GM12878 (cell line): Measurements from ENCODE around the gene CYSLTR2. TPM values are rescaled to one million over a fixed set of nuclear protein-coding genes. Genes with fewer than 3 reads are reported as not detected.

Experiments
- ATAC-seq: fragments of 200-7000 bp; cut with Tn5 transposase; 3 replicates; pipeline ENCODE4 v1.9.1; 2020; ENCODE audit warnings: mild to moderate bottlenecking, moderate library complexity
- BruUV-seq: library from RNA; stranded (reverse); fragments of 400-500 nt; replicated peaks from 2 replicates; lab custom pipeline; 2021; lab: Mats Ljungman, UMichigan
- CTCF ChIA-PET: fragments of 300-600 bp; sonication (Branson Sonifier 250); formaldehyde crosslinking; extraction: SDS; loops from one replicate; lab custom pipeline; 2021; ENCODE audit warnings: inconsistent platforms; lab: Yijun Ruan, JAX
- POLR2A ChIA-PET: fragments of 350-600 bp; formaldehyde crosslinking; extraction: SDS; loops from one replicate; lab custom pipeline; 2021; ENCODE audit warnings: inconsistent platforms; lab: Charles Lee
- RAD21 ChIA-PET: fragments of 300-600 bp; sonication (Branson Sonifier 250); formaldehyde crosslinking; loops from one replicate; lab custom pipeline; 2023; ENCODE audit warnings: antibody characterized with exemption; ENCODE audit not compliant: unreplicated experiment; lab: Charles Lee
- SMC1A ChIA-PET: fragments of 300-600 bp; sonication (Branson Sonifier 250); formaldehyde crosslinking; loops from one replicate; lab custom pipeline; 2023; ENCODE audit not compliant: unreplicated experiment, uncharacterized antibody; lab: Charles Lee
- DNase-seq: peaks from one replicate; pipeline ENCODE4 v3.0.0-alpha.2; 2011; ENCODE audit warnings: low read depth, low spot score
- FAIRE-seq: peaks from 3 replicates; lab custom pipeline; 2011; peaks lifted over from hg19 to GRCh38; lab: Jason Lieb, UNC
- H2AFZ ChIP-seq: 2 replicates; pipeline ENCODE4 v1.6.0; 2011; ENCODE audit warnings: low read depth, low read length, control low read depth; ENCODE audit not compliant: control insufficient read depth
- H3K27ac ChIP-seq: 2 replicates; pipeline ENCODE4 v1.5.1; 2011; ENCODE audit warnings: control low read depth; ENCODE audit not compliant: control insufficient read depth, insufficient read depth
- H3K27me3 ChIP-seq, 2 experiments: replicated peaks in 1 of 2; 2 replicates each; pipeline versions ENCODE4 v1.6.0 to v1.6.1; 2011; ENCODE audit warnings: low read length in 1 of 2; ENCODE audit not compliant: control insufficient read depth in 2 of 2, insufficient read depth in 2 of 2
- H3K36me3 ChIP-seq, 2 experiments: 2 replicates each; pipeline ENCODE4 v1.5.1; 2011; ENCODE audit warnings: low read length in 1 of 2; ENCODE audit not compliant: control insufficient read depth in 2 of 2, insufficient read depth in 2 of 2
- H3K4me1 ChIP-seq: 2 replicates; pipeline ENCODE4 v1.6.1; 2011; ENCODE audit warnings: mild to moderate bottlenecking, low read length, moderate library complexity, mixed read lengths; ENCODE audit not compliant: control insufficient read depth, insufficient read depth
- H3K4me2 ChIP-seq: 2 replicates; pipeline ENCODE4 v1.6.0; 2011; ENCODE audit warnings: control low read depth; ENCODE audit not compliant: control insufficient read depth, insufficient read depth
- H3K4me3 ChIP-seq: fragments of 200-600 bp; sonication (generic); 2 replicates; pipeline ENCODE4 v1.5.1; 2016
- H3K79me2 ChIP-seq: 2 replicates; pipeline ENCODE4 v1.6.0; 2011; ENCODE audit warnings: low read length; ENCODE audit not compliant: control insufficient read depth, insufficient read depth
- H3K9ac ChIP-seq: 2 replicates; pipeline ENCODE4 v1.8.0; 2011; ENCODE audit warnings: low read length, control low read depth, mixed read lengths; ENCODE audit not compliant: control insufficient read depth, insufficient read depth
- H3K9me3 ChIP-seq: replicated peaks from 3 replicates; pipeline ENCODE4 v1.5.1; 2011; ENCODE audit warnings: mild to moderate bottlenecking, low read length; ENCODE audit not compliant: control insufficient read depth, insufficient read depth
- H4K20me1 ChIP-seq: 2 replicates; pipeline ENCODE4 v1.6.0; 2011; ENCODE audit not compliant: control insufficient read depth, insufficient read depth
- BHLHE40 ChIP-seq, 2 experiments: fragments of 450-650 bp in 1 of 2; IDR thresholded peaks; 2 replicates each; pipeline ENCODE4 v1.6.1; 2011 to 2017; ENCODE audit warnings: low read depth in 2 of 2, borderline replicate concordance in 1 of 2, improper control_type of control experiment in 1 of 2, low read length in 1 of 2, mild to moderate bottlenecking in 1 of 2
- E2F8 ChIP-seq: fragments of 450-650 bp; IDR thresholded peaks from 2 replicates; pipeline ENCODE4 v1.6.1; 2018; ENCODE audit warnings: mild to moderate bottlenecking, low read depth, moderate library complexity; ENCODE audit not compliant: partially characterized antibody
- HDGF ChIP-seq: fragments of 450-650 bp; IDR thresholded peaks from 2 replicates; pipeline ENCODE4 v1.6.1; 2016; ENCODE audit warnings: antibody characterized with exemption
- MEF2B ChIP-seq: fragments of 450-650 bp; IDR thresholded peaks from 2 replicates; pipeline ENCODE4 v1.6.1; 2018; ENCODE audit warnings: mild to moderate bottlenecking, moderate library complexity; ENCODE audit not compliant: partially characterized antibody, poor library complexity, severe bottlenecking
- NR2F1 ChIP-seq: fragments of 450-650 bp; conservative IDR thresholded peaks from 2 replicates; pipeline ENCODE4 v1.6.1; 2017; ENCODE audit warnings: mild to moderate bottlenecking
- RFX5 ChIP-seq: IDR thresholded peaks from 2 replicates; pipeline ENCODE4 v1.6.1; 2011; ENCODE audit warnings: low read depth, low read length, improper control_type of control experiment
- WGBS: methylation state at CpG from one replicate; pipeline ENCODE4 v1.1.6; 2016; ENCODE audit warnings: low lambda C conversion rate; ENCODE audit not compliant: insufficient replicate concordance, insufficient coverage; ENCODE audit errors: missing lambda C conversion rate; 5-methylcytosine and 5-hydroxymethylcytosine counted together
- in situ Hi-C: fragments of 300-500 bp; cut with MboI; formaldehyde crosslinking; loops from 9 replicates; pipeline ENCODE4 v1.14.3; 2018; ENCODE audit warnings: mixed read lengths
- intact Hi-C: fragments of 100-400 bp; cut with micrococcal nuclease; formaldehyde crosslinking; loops from one replicate; pipeline ENCODE4 v1.14.2; 2022; ENCODE audit not compliant: unreplicated experiment
- polyA plus RNA-seq, 11 experiments: library from polyadenylated mRNA; depleted of rRNA in 4 of 11; unstranded in 6 of 11; stranded (reverse) in 5 of 11; fragments of >200 nt; fragmentation: Nextera tagmentation in 4 of 11; fragmentation: Illumina TruSeq in 1 of 11; extraction: Ambion mirVana in 4 of 11; extraction: Trizol in 1 of 11; gene quantifications; 1 replicate in 1 of 11; 2 replicates in 10 of 11; pipeline versions ENCODE4 v1.2.1 to v1.2.3, GENCODE V29; 2011 to 2016; ENCODE audit warnings: inconsistent platforms in 2 of 11, missing spikeins in 2 of 11, low read depth in 1 of 11
- total RNA-seq, 4 experiments: library from RNA; depleted of rRNA in 3 of 4; stranded (reverse); fragments of >200 nt in 3 of 4; fragmentation: Illumina TruSeq in 1 of 4; extraction: Trizol in 1 of 4; gene quantifications; 2 replicates each; pipeline versions ENCODE4 v1.2.1 to v1.2.3, GENCODE V29; 2013 to 2021
- TF ChIP-seq, protein P1 (sequence below): IDR thresholded peaks from 2 replicates; pipeline ENCODE4 v1.6.1; 2011; ENCODE audit warnings: borderline replicate concordance, low read depth, mild to moderate bottlenecking, moderate library complexity, mixed read lengths, low read length; ENCODE audit not compliant: insufficient read depth; ENCODE audit errors: extremely low read length
- TF ChIP-seq, protein P2 (sequence below): fragments of 450-650 bp; formaldehyde crosslinking; IDR thresholded peaks from 2 replicates; pipeline ENCODE4 v1.4.0; 2020; ENCODE audit warnings: mild to moderate bottlenecking, moderate library complexity

Gene CYSLTR2
- total and polyA plus RNA-seq, 10 of the 15 experiments (the other 5 are each of a cell fraction or from before 2014, with no cell fraction given): 0.02 to 0.08 (median 0.03) TPM; not detected in 5

DNA sequence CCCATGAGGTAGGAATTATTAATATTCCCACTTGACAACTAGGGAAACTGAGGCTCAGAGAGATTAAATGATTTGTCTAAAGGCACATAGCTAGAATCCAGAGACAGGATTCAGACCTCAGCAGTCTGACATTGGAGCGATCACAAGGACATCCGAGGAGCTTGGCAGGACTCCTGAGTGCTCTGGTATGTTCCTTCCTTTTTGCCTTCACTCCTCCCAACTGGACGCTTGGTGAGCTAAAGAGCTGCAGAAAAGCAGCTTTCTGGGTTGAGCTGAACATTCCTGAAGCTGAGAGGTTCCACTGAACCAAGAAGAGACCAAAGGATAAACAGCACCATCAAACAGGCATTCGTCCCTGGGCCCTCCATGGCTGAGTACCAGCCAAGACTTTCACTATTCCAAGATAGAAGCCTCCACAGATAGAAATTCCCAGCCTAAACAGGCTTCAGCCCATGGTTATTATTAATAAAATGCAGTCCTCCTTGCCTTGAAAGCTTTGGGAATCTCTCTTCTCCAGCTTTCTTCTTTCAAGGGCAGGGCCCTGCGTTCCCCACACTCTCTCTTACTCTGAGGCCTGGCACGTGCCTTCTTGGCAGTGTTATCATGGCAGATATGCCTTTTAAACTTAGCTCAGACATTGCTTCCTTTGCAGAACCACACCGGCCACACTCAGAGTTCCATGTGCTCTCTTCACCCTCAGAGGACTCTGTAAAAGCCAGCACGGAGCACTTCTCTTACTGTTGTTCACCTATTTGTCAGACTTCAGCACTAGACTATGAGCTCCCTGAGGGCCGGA is 97.1 kb downstream of the CYSLTR2 start:
- H3K36me3 ChIP-seq: no peaks in the 10 kb centered on the region
- no peak for TF ChIP-seq NR2F1
- no peak for TF ChIP-seq RFX5
- TF ChIP-seq BHLHE40 (IDR thresholded peaks at IDR 0.05; ENCODE audit: borderline replicate concordance in 1 of 2, low read depth in 2 of 2, low read length in 1 of 2): 0 out of 4 replicates have a peak, but pooled peaks of 1 of the 2 experiments have one; percentile 7
- TF ChIP-seq HDGF: no peak
- no peak for TF ChIP-seq E2F8
- TF ChIP-seq, protein P1, sequence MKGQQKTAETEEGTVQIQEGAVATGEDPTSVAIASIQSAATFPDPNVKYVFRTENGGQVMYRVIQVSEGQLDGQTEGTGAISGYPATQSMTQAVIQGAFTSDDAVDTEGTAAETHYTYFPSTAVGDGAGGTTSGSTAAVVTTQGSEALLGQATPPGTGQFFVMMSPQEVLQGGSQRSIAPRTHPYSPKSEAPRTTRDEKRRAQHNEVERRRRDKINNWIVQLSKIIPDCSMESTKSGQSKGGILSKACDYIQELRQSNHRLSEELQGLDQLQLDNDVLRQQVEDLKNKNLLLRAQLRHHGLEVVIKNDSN: no peak
- no peak for TF ChIP-seq MEF2B
- TF ChIP-seq, protein P2, sequence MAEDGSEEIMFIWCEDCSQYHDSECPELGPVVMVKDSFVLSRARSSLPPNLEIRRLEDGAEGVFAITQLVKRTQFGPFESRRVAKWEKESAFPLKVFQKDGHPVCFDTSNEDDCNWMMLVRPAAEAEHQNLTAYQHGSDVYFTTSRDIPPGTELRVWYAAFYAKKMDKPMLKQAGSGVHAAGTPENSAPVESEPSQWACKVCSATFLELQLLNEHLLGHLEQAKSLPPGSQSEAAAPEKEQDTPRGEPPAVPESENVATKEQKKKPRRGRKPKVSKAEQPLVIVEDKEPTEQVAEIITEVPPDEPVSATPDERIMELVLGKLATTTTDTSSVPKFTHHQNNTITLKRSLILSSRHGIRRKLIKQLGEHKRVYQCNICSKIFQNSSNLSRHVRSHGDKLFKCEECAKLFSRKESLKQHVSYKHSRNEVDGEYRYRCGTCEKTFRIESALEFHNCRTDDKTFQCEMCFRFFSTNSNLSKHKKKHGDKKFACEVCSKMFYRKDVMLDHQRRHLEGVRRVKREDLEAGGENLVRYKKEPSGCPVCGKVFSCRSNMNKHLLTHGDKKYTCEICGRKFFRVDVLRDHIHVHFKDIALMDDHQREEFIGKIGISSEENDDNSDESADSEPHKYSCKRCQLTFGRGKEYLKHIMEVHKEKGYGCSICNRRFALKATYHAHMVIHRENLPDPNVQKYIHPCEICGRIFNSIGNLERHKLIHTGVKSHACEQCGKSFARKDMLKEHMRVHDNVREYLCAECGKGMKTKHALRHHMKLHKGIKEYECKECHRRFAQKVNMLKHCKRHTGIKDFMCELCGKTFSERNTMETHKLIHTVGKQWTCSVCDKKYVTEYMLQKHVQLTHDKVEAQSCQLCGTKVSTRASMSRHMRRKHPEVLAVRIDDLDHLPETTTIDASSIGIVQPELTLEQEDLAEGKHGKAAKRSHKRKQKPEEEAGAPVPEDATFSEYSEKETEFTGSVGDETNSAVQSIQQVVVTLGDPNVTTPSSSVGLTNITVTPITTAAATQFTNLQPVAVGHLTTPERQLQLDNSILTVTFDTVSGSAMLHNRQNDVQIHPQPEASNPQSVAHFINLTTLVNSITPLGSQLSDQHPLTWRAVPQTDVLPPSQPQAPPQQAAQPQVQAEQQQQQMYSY (CRISPR knock-in tag): no peak
- TF ChIP-seq, all 136 proteins: peak for 1
- H3K27ac ChIP-seq: no peak overlapping the region
- BruUV-seq: no TSS peak
- no peaks in the 10 kb centered on the region; a peak in 1 of 4 replicates for H3K27me3 ChIP-seq
- no peaks in the 10 kb centered on the region for H3K79me2 ChIP-seq
- no peak overlapping the region for H3K4me3 ChIP-seq
- intact Hi-C loops: no loop called here
- WGBS: 65% methylated on average over 9 of the region's 9 CpGs
- CTCF ChIA-PET: interaction anchor here (0.6 to 6.8 kb wide), 9 partner anchors 9 to 844 kb away, joined by 3 to 73 read pairs (median 4); no protein-coding TSS in a partner anchor
- peaks cover 10% of the 10 kb centered on the region for H3K4me1 ChIP-seq
- RAD21 ChIA-PET: interaction anchor here (0.8 to 2.3 kb wide), 4 partner anchors 17 to 170 kb away, joined by 3 to 12 read pairs (median 4); no protein-coding TSS in a partner anchor
- FAIRE-seq: no peak
- DNase-seq: no peak
- POLR2A ChIA-PET: no interaction called here
- ATAC-seq: no peak
- SMC1A ChIA-PET: interaction anchor here (0.7 to 3.3 kb wide), 7 partner anchors 13 to 529 kb away, joined by 3 to 17 read pairs (median 5); no protein-coding TSS in a partner anchor
- H3K9ac ChIP-seq: no peak overlapping the region
- in situ Hi-C loops: no loop called here
- no peak overlapping the region for H3K4me2 ChIP-seq
- H2AFZ ChIP-seq: no peak overlapping the region
- no peaks in the 10 kb centered on the region for H4K20me1 ChIP-seq
- no peaks in the 10 kb centered on the region; the same call in 2 of the 3 replicates for H3K9me3 ChIP-seq
